Measurements from ENCODE around the gene CASP8. TPM values are rescaled to one million over a fixed set of nuclear protein-coding genes. Genes with fewer than 3 reads are reported as not detected.

Gene CASP8
- total and polyA plus RNA-seq, 9 of the 15 experiments (the other 6 are each of a cell fraction or from before 2014, with no cell fraction given): 10.2 to 31.4 (median 19.4) TPM

DNA sequence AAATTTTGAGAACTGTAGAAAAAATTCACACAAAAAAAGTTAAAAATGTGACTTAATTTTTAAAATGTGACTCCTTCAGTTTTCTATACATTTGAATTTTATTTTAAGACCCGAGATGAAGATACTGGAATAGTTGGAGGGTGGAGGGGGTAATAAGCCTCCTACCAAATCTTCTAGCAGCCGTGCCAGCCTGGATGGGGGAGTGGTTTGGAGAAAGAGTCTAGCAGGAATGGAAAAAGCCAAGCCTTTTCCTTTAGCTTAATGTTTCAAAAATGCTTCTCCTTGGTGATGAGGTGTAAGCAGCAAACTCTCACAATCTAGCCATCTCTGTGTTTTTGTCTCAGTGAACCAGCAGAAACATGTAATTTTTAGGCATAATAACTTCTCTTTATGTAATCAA lies 14.7 kb downstream of the CASP8 start:
- BruUV-seq (replicated peaks): no TSS peak
- peaks cover 77% of the 10 kb centered on the region; the same call in 2 of the 3 replicates for H3K36me3 ChIP-seq (ENCODE audit: control insufficient read depth, insufficient read depth, low read length)
- no peak for FAIRE-seq
- H3K9ac ChIP-seq (ENCODE audit: insufficient read depth in 1 of 2, low read depth in 2 of 2, low read length in 2 of 2): no peak overlapping the region
- no peak overlapping the region for H2AFZ ChIP-seq (ENCODE audit: low read depth, low read length)
- WGBS (ENCODE audit: insufficient coverage, low coverage, missing lambda C conversion rate): 95% methylated on average over 2 of the region's 2 CpGs
- H3K27ac ChIP-seq (ENCODE audit: extremely low read depth, low read depth, low read length): no peak overlapping the region
- ChIA-PET POLR2A (interaction anchor here (0.7 to 1.1 kb wide), 2 partner anchors 13 to 132 kb away, joined by 3 read pairs; no protein-coding TSS in a partner anchor), CTCF (ENCODE audit: low intra/inter-chr PET ratio) (no interaction called here)
- no peaks in the 10 kb centered on the region for H3K79me2 ChIP-seq (ENCODE audit: control insufficient read depth, insufficient read depth, low read length)
- TF ChIP-seq ZFP1 (CRISPR knock-in tag; IDR thresholded peaks at IDR 0.05): no peak
- TF ChIP-seq, protein P1, sequence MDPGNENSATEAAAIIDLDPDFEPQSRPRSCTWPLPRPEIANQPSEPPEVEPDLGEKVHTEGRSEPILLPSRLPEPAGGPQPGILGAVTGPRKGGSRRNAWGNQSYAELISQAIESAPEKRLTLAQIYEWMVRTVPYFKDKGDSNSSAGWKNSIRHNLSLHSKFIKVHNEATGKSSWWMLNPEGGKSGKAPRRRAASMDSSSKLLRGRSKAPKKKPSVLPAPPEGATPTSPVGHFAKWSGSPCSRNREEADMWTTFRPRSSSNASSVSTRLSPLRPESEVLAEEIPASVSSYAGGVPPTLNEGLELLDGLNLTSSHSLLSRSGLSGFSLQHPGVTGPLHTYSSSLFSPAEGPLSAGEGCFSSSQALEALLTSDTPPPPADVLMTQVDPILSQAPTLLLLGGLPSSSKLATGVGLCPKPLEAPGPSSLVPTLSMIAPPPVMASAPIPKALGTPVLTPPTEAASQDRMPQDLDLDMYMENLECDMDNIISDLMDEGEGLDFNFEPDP (CRISPR knock-in tag; IDR thresholded peaks at IDR 0.05): no peak
- TF ChIP-seq SMC3 (conservative IDR thresholded peaks at IDR 0.05; ENCODE audit: insufficient read depth, low read depth, low read length): no peak
- TF ChIP-seq, protein P2, sequence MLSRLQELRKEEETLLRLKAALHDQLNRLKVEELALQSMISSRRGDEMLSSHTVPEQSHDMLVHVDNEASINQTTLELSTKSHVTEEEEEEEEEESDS (CRISPR knock-in tag; IDR thresholded peaks at IDR 0.05): no peak
- no peak for TF ChIP-seq TBL1XR1 (IDR thresholded peaks at IDR 0.05; ENCODE audit: low read length in 2 of 2)
- TF ChIP-seq ZKSCAN1 (IDR thresholded peaks at IDR 0.05; ENCODE audit: low read depth, low read length): no peak
- TF ChIP-seq, protein P3, sequence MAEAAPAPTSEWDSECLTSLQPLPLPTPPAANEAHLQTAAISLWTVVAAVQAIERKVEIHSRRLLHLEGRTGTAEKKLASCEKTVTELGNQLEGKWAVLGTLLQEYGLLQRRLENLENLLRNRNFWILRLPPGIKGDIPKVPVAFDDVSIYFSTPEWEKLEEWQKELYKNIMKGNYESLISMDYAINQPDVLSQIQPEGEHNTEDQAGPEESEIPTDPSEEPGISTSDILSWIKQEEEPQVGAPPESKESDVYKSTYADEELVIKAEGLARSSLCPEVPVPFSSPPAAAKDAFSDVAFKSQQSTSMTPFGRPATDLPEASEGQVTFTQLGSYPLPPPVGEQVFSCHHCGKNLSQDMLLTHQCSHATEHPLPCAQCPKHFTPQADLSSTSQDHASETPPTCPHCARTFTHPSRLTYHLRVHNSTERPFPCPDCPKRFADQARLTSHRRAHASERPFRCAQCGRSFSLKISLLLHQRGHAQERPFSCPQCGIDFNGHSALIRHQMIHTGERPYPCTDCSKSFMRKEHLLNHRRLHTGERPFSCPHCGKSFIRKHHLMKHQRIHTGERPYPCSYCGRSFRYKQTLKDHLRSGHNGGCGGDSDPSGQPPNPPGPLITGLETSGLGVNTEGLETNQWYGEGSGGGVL (CRISPR knock-in tag; IDR thresholded peaks at IDR 0.05): no peak
- no peak for TF ChIP-seq SPI1 (IDR thresholded peaks at IDR 0.05; ENCODE audit: borderline replicate concordance, low read depth, low read length)
- TF ChIP-seq, protein P4, sequence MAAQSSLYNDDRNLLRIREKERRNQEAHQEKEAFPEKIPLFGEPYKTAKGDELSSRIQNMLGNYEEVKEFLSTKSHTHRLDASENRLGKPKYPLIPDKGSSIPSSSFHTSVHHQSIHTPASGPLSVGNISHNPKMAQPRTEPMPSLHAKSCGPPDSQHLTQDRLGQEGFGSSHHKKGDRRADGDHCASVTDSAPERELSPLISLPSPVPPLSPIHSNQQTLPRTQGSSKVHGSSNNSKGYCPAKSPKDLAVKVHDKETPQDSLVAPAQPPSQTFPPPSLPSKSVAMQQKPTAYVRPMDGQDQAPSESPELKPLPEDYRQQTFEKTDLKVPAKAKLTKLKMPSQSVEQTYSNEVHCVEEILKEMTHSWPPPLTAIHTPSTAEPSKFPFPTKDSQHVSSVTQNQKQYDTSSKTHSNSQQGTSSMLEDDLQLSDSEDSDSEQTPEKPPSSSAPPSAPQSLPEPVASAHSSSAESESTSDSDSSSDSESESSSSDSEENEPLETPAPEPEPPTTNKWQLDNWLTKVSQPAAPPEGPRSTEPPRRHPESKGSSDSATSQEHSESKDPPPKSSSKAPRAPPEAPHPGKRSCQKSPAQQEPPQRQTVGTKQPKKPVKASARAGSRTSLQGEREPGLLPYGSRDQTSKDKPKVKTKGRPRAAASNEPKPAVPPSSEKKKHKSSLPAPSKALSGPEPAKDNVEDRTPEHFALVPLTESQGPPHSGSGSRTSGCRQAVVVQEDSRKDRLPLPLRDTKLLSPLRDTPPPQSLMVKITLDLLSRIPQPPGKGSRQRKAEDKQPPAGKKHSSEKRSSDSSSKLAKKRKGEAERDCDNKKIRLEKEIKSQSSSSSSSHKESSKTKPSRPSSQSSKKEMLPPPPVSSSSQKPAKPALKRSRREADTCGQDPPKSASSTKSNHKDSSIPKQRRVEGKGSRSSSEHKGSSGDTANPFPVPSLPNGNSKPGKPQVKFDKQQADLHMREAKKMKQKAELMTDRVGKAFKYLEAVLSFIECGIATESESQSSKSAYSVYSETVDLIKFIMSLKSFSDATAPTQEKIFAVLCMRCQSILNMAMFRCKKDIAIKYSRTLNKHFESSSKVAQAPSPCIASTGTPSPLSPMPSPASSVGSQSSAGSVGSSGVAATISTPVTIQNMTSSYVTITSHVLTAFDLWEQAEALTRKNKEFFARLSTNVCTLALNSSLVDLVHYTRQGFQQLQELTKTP (IDR thresholded peaks at IDR 0.05; ENCODE audit: low read depth in 1 of 2, partially characterized antibody in 2 of 2): no peak
- H3K4me1 ChIP-seq (replicated peaks in 1 of 2; ENCODE audit: control insufficient read depth in 2 of 2, insufficient read depth in 2 of 2, low read length in 2 of 2): peaks cover 0 to 2% of the 10 kb centered on the region in 2 experiments; a peak in 2 of 5 replicates
- H3K9me3 ChIP-seq (replicated peaks; ENCODE audit: control insufficient read depth, insufficient read depth, low read depth, low read length): no peaks in the 10 kb centered on the region
- no peaks in the 10 kb centered on the region for H4K20me1 ChIP-seq (replicated peaks; ENCODE audit: control insufficient read depth, insufficient read depth, low read length)
- in situ Hi-C loops (cut with MboI): no loop called here
- intact Hi-C loops (cut with micrococcal nuclease): no loop called here
- no peak overlapping the region for H3K4me2 ChIP-seq (ENCODE audit: insufficient read depth, low read length)
- no peaks in the 10 kb centered on the region for H3K9me1 ChIP-seq (ENCODE audit: control insufficient read depth, insufficient read depth, low read length)
- no peak overlapping the region for H3K4me3 ChIP-seq
- H3K27me3 ChIP-seq (ENCODE audit: control insufficient read depth in 2 of 2, insufficient read depth in 2 of 2, low read length in 2 of 2): no peaks in the 10 kb centered on the region
- DNase-seq (ENCODE audit: extremely low read depth in 1 of 4, low spot score in 3 of 4): no peak
- no peak for ATAC-seq
